HG02759 (cell line): Measurements from ENCODE around the gene RYK.
"Not testable (repeated sequence)": the region's sequence is repeated elsewhere in the genome, so short reads cannot be mapped to it uniquely, and the experiment has no call there.

Source experiments
- ATAC-seq: cut with Tn5 transposase; IDR thresholded peaks from one replicate; pipeline ENCODE4 v1.9.1; 2021; ENCODE audit warnings: mild to moderate bottlenecking, moderate library complexity; ENCODE audit not compliant: unreplicated experiment

The RYK gene

GRCh38 chr3:134222835-134223234 is 27.8 kb downstream of the RYK start:
- ATAC-seq = no peak

GRCh38 chr3:134216851-134217250 is 33.8 kb downstream of the RYK start:
- ATAC-seq = no peak

GRCh38 chr3:134216191-134216764 is 34.4 kb downstream of the RYK start:
- no peak for ATAC-seq

GRCh38 chr3:134214239-134214638 is 36.4 kb downstream of the RYK start:
- no peak for ATAC-seq

GRCh38 chr3:134212967-134213665 is 37.5 kb downstream of the RYK start:
- ATAC-seq = peak; percentile 78

- peak; percentile 67 for ATAC-seq
These were observed 38.9 kb downstream of the RYK start for GRCh38 chr3:134211797-134212196.

GRCh38 chr3:134205451-134205850 is 45.2 kb downstream of the RYK start:
- no peak for ATAC-seq

- ATAC-seq = no peak
These were observed 49.2 kb downstream of the RYK start for GRCh38 chr3:134201201-134202130.

GRCh38 chr3:134199880-134200279 is 50.8 kb downstream of the RYK start:
- ATAC-seq = not testable (repeated sequence)

GRCh38 chr3:134199240-134199639 is 51.4 kb downstream of the RYK start:
- no peak for ATAC-seq

- ATAC-seq = no peak
These were observed 52.2 kb downstream of the RYK start for GRCh38 chr3:134198414-134198813.

GRCh38 chr3:134197681-134198261 is 52.9 kb downstream of the RYK start:
- ATAC-seq = peak; percentile 71

GRCh38 chr3:134194247-134194646 is 56.4 kb downstream of the RYK start:
- no peak for ATAC-seq

GRCh38 chr3:134190250-134190649 is 60.4 kb downstream of the RYK start:
- ATAC-seq = no peak

GRCh38 chr3:134189849-134190248 is 60.8 kb downstream of the RYK start:
- ATAC-seq = no peak

GRCh38 chr3:134186391-134186790 is 64.3 kb downstream of the RYK start:
- ATAC-seq = no peak

GRCh38 chr3:134180761-134181160 is 69.9 kb downstream of the RYK start:
- no peak for ATAC-seq

- no peak for ATAC-seq
These were observed 71.2 kb downstream of the RYK start for GRCh38 chr3:134179508-134179907.

- ATAC-seq = no peak
These were observed 87.6 kb downstream of the RYK start for GRCh38 chr3:134163096-134163495.

GRCh38 chr3:134161898-134162615 is 88.6 kb downstream of the RYK start:
- no peak for ATAC-seq

- no peak for ATAC-seq
These were observed 95.2 kb downstream of the RYK start for GRCh38 chr3:134155446-134155845.
